ENCODE results near the gene TCF7L1. TPM values are rescaled to one million over a fixed set of nuclear protein-coding genes. Genes with fewer than 3 reads are reported as not detected.

Gene TCF7L1
- total RNA-seq, 1 donor from 2014 or later = 6.6 TPM

DNA sequence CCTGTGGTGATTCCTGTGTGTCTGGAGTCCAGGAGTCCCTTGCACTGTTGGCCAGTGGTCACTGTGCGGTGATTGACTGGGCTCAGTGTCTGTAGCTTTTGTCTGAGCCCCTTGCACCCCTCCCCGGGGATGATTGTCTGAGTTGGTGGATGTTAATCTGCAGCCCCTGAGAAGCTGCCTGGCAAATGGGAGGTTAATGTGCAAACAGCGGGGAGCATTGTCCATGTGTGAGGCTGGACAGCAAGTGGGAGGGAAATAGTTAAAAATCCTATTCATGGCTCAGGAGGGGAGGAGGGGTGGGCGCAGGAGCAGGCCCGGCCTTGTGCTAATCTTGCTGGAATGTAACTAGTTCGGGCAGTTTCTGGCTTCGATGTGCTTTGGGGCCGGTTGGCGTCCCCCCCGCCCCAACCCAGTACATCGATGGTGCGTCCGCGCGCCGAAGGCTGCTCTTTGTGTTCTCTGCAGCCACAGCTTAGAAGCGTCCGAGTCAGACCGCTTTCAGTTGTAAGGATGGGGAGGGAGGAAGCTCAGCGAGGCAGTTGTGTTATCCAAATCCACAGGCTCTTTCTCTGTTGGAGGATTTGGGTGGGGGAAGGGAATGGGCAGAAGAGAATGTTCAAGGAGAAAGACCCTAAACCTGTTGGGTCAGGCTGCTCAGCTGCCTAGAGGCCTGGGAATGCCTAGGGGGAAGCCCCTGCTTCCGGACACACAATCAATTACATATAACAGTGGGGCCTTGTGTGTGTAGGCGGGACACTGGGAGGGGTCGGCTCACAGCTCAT is 122.8 kb downstream of the TCF7L1 start:
- TF ChIP-seq, protein P1, sequence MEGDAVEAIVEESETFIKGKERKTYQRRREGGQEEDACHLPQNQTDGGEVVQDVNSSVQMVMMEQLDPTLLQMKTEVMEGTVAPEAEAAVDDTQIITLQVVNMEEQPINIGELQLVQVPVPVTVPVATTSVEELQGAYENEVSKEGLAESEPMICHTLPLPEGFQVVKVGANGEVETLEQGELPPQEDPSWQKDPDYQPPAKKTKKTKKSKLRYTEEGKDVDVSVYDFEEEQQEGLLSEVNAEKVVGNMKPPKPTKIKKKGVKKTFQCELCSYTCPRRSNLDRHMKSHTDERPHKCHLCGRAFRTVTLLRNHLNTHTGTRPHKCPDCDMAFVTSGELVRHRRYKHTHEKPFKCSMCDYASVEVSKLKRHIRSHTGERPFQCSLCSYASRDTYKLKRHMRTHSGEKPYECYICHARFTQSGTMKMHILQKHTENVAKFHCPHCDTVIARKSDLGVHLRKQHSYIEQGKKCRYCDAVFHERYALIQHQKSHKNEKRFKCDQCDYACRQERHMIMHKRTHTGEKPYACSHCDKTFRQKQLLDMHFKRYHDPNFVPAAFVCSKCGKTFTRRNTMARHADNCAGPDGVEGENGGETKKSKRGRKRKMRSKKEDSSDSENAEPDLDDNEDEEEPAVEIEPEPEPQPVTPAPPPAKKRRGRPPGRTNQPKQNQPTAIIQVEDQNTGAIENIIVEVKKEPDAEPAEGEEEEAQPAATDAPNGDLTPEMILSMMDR (IDR thresholded peaks at IDR 0.05; ENCODE audit: partially characterized antibody, unreplicated experiment) = no peak
- Mint-ChIP-seq H3K36me3 (ENCODE audit: unreplicated experiment) (no peaks in the 10 kb centered on the region), H3K9me3 (ENCODE audit: unreplicated experiment) (peaks cover 9% of the 10 kb centered on the region), H3K4me3 (ENCODE audit: unreplicated experiment) (peak overlapping the region; percentile 78), H3K27me3 (ENCODE audit: unreplicated experiment) (peaks cover 10% of the 10 kb centered on the region), H3K27ac (ENCODE audit: unreplicated experiment) (peak overlapping the region; percentile 95), H3K4me1 (ENCODE audit: low read depth, unreplicated experiment) (peaks cover 60% of the 10 kb centered on the region)
- peak; percentile 43 for DNase-seq

DNA sequence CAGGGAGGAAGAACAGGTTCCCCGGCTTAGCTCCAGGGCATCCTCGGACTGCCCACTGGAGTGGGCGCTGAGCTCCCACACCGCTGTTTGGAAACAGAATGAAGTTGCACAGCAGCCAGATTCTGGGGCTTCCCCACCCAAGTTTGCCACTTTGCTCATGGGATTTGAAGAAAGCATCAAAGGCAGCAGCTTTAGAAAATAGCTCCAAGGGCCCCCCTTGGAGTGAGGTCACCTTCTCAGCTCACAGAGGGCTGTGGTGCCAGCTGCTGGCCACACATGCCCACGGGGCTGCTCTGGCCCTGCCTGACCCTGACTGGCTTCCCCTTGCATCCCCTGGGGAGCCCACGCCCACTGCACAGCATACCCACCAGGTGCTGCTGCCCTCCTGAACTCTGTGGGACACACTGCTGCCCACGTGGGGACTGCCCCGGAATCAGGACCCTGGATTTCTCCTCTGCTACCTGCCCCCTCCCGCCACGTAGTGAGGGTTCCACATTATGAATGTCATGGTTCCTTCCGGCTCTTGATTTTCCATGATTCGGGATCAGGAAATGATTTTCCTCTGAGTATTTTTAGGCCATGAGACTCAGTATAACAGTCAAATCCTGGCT is 124.3 kb downstream of the TCF7L1 start:
- DNase-seq = no peak
- Mint-ChIP-seq H3K4me1 (ENCODE audit: low read depth, unreplicated experiment) (peaks cover 56% of the 10 kb centered on the region), H3K36me3 (ENCODE audit: unreplicated experiment) (no peaks in the 10 kb centered on the region), H3K4me3 (ENCODE audit: unreplicated experiment) (no peak overlapping the region), H3K27me3 (ENCODE audit: unreplicated experiment) (peaks cover 10% of the 10 kb centered on the region), H3K9me3 (ENCODE audit: unreplicated experiment) (peaks cover 6% of the 10 kb centered on the region), H3K27ac (ENCODE audit: unreplicated experiment) (no peak overlapping the region)
- TF ChIP-seq, protein P1 (IDR thresholded peaks at IDR 0.05; ENCODE audit: partially characterized antibody, unreplicated experiment) = no peak

DNA sequence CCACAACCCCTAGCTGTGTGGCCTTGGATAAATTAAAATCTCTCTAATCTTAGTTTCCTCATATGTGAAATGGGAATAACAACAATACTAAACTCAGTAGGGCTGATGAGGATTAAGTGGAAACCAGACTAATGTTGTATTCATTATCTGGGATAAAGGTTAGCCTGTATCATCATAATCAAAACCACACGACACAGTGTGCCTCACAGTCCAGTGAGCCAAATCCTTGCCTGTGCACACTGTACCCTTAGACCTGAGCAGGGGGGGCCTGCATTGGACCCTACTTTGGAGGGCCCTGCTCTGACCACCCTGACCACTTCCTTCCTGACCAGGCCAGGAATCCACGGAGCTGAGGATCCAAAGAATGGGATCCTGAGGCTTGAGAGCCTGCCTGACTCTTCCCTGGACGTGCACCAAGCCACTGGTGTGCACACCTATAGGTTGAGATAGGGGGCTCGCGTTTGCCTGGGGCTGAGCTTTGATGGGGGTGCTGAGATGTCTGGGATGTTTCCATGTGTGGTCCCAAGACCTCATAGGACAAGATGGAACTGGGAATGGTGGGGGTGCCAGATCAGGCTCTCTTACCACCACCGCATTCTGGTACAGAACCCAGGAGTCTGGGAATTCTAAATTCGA is 124.9 kb downstream of the TCF7L1 start:
- Mint-ChIP-seq H3K27ac (ENCODE audit: unreplicated experiment) (no peak overlapping the region), H3K4me1 (ENCODE audit: low read depth, unreplicated experiment) (peaks cover 53% of the 10 kb centered on the region), H3K36me3 (ENCODE audit: unreplicated experiment) (no peaks in the 10 kb centered on the region), H3K4me3 (ENCODE audit: unreplicated experiment) (no peak overlapping the region), H3K27me3 (ENCODE audit: unreplicated experiment) (peaks cover 8% of the 10 kb centered on the region), H3K9me3 (ENCODE audit: unreplicated experiment) (peaks cover 6% of the 10 kb centered on the region)
- TF ChIP-seq, protein P1 (IDR thresholded peaks at IDR 0.05; ENCODE audit: partially characterized antibody, unreplicated experiment) = no peak
- no peak for DNase-seq

DNA sequence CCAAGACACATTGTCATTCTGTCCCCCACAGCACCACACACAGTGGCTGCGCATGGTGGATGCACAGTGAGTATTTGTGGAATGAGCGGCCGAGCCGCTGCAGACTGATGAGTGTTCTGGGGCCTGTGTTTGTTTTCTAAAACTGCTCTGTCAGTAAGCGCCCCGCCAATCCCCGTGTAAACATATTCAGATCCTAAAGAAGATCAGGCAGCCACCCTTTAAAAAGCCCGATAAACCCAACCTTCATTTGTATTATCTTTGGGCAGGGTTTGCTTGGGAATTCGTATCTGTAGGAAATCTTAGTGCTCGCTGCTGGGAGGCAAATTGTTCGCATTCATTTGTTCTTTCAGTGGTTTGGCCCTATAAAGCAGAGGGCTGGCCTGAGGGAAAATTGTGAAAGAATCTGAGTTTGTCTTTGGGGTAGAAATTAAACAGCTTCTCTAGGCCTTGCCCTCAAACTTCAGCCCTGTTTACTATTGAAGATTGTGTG is 126.0 kb downstream of the TCF7L1 start:
- TF ChIP-seq, protein P1 (IDR thresholded peaks at IDR 0.05; ENCODE audit: partially characterized antibody, unreplicated experiment) = no peak
- peaks cover 6% of the 10 kb centered on the region for H3K9me3 Mint-ChIP-seq (ENCODE audit: unreplicated experiment)
- H3K27ac Mint-ChIP-seq (ENCODE audit: unreplicated experiment) = peak overlapping the region; percentile 14
- H3K27me3 Mint-ChIP-seq (ENCODE audit: unreplicated experiment) = peaks cover 8% of the 10 kb centered on the region
- no peak for DNase-seq
- no peaks in the 10 kb centered on the region for H3K36me3 Mint-ChIP-seq (ENCODE audit: unreplicated experiment)
- H3K4me3 Mint-ChIP-seq (ENCODE audit: unreplicated experiment) = no peak overlapping the region
- H3K4me1 Mint-ChIP-seq (ENCODE audit: low read depth, unreplicated experiment) = peaks cover 46% of the 10 kb centered on the region

Data from glutamatergic neuron (in vitro differentiated cells).